Brain microvascular endothelial cell (primary cell): ENCODE results near the gene LRRK1.

Experiments used
- DNase-seq: peaks from one replicate; pipeline ENCODE4 v3.0.0-alpha.2; 2020
- H3K27ac ChIP-seq: fragments of 250-450 bp; sonication (Bioruptor Pico); 2 replicates; pipeline ENCODE4 v1.5.1; 2020; ENCODE audit warnings: mild to moderate bottlenecking, moderate library complexity
- H3K27me3 ChIP-seq: fragments of 250-450 bp; sonication (Bioruptor Pico); replicated peaks from 2 replicates; pipeline ENCODE4 v1.5.1; 2020; ENCODE audit warnings: mild to moderate bottlenecking
- H3K36me3 ChIP-seq: fragments of 250-450 bp; sonication (Bioruptor Pico); replicated peaks from 2 replicates; pipeline ENCODE4 v1.5.1; 2020; ENCODE audit warnings: mild to moderate bottlenecking
- H3K4me3 ChIP-seq: 2 replicates; pipeline ENCODE4 v1.5.1; 2011; ENCODE audit warnings: low read depth, mild to moderate bottlenecking, control low read depth, low read length, moderate library complexity
- CTCF ChIP-seq: IDR thresholded peaks from 2 replicates; pipeline ENCODE4 v1.5.1; 2011; ENCODE audit warnings: low read depth, mild to moderate bottlenecking, moderate library complexity, low read length, control low read depth, inconsistent platforms; ENCODE audit errors: missing control alignments
- in situ Hi-C: cut with HindIII; loops from 2 replicates; pipeline ENCODE4 v1.10.0; 2017; ENCODE audit warnings: low sequenced_read_pairs, low pct_ligation_motif_present

LRRK1 gene

GRCh38 chr15:101100118-101100517 lies 181.0 kb downstream of the LRRK1 start:
- no peak for TF ChIP-seq CTCF
- in situ Hi-C loops = no loop called here
- no peak overlapping the region for H3K27ac ChIP-seq
- no peak overlapping the region for H3K4me3 ChIP-seq
- H3K27me3 ChIP-seq = no peaks in the 10 kb centered on the region
- DNase-seq = no peak
- no peaks in the 10 kb centered on the region for H3K36me3 ChIP-seq

DNA sequence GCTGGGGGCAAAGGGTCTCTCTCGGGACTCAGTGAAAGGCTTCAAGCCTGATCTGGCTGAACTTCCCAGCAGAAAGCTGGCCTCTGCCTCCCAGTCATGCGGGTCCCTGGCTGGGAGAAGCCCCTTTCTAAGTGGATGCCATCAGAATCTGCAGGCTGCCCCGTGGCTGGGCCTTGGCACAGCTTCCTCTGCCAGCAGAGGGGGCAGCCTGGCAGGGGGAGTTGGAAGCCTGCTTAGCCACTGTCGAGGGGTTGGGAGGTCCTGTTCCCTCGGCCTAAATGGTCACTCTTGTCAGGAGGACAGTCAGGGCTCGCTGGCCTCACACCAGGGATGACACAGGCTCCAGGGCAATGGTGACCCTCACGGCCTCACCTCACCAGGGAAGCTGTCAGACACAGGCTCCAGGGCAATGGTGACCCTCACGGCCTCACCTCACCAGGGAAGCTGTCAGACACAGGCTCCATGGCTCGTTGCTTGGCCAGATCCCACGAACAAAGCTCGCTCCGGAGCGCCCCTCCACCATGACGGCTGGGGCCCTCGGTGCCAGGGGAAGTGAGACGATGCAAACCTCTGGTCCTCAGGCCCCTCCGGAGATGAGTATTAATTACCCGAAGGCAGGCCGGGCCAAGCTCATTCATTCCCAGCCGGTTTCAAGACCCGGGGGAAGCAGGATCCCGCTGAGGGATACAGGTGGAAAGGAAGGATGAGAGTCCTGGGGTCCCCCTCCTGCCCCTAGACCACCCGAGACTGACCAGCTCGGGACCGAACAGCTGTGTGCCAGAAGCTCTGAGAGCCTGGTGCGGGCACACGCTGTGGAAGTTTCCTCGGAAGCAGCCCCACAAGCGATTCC lies 181.7 kb downstream of the LRRK1 start:
- DNase-seq = no peak
- TF ChIP-seq CTCF = peak; percentile 15
- Histone ChIP-seq H3K36me3 (no peaks in the 10 kb centered on the region), H3K27me3 (no peaks in the 10 kb centered on the region), H3K27ac (no peak overlapping the region), H3K4me3 (no peak overlapping the region)
- in situ Hi-C loops = no loop called here

- TF ChIP-seq CTCF = no peak
Observed at GRCh38 chr15:101101676-101102075, 182.5 kb downstream of the LRRK1 start.

GRCh38 chr15:101102746-101103145 lies 183.6 kb downstream of the LRRK1 start:
- no peak for DNase-seq
- in situ Hi-C loops = no loop called here
- H3K27me3 ChIP-seq = no peaks in the 10 kb centered on the region
- no peak overlapping the region for H3K4me3 ChIP-seq
- no peak for TF ChIP-seq CTCF
- no peak overlapping the region for H3K27ac ChIP-seq
- H3K36me3 ChIP-seq = no peaks in the 10 kb centered on the region

More at GRCh38 chr15:101101676-101102075, 182.5 kb downstream of the LRRK1 start:
- Histone ChIP-seq H3K36me3 (no peaks in the 10 kb centered on the region), H3K27me3 (no peaks in the 10 kb centered on the region), H3K27ac (no peak overlapping the region), H3K4me3 (no peak overlapping the region)
- in situ Hi-C loops = no loop called here
- DNase-seq = no peak

DNA sequence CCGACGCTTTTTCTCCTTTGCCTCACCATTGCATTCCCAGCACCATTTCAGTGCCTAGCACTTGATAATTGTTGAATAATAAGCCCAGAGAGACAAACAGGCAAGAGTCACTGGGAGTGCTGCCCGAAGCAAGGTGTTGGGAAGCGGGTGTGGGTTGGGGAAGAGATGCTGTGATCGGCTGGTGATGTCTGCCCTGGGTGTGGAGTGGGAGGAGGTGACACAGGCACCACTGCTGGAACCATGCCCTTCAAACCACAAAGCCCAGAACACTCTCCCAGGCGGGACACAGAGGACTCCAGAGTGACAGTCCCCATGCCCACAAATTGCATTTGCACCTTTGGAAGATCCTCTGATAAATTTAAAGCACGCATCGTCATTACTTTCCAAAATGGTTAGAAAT lies 184.4 kb downstream of the LRRK1 start:
- in situ Hi-C loops = no loop called here
- TF ChIP-seq CTCF = no peak
- Histone ChIP-seq H3K27me3 (no peaks in the 10 kb centered on the region), H3K27ac (no peak overlapping the region), H3K36me3 (no peaks in the 10 kb centered on the region), H3K4me3 (no peak overlapping the region)
- DNase-seq = no peak

GRCh38 chr15:101104141-101104540 lies 185.0 kb downstream of the LRRK1 start:
- Histone ChIP-seq H3K27ac (no peak overlapping the region), H3K36me3 (no peaks in the 10 kb centered on the region), H3K27me3 (no peaks in the 10 kb centered on the region), H3K4me3 (no peak overlapping the region)
- in situ Hi-C loops = no loop called here
- TF ChIP-seq CTCF = no peak
- no peak for DNase-seq
